Astrocyte of the cerebellum (primary cell): ENCODE measurements around the gene SSBP3.

Experiments used
- DNase-seq: peaks from one replicate; pipeline ENCODE4 v3.0.0-alpha.2; 2011; ENCODE audit warnings: low read depth
- H3K4me3 ChIP-seq: 2 replicates; pipeline ENCODE4 v1.5.1; 2011; ENCODE audit warnings: mild to moderate bottlenecking, low read depth, low read length, moderate library complexity
- in situ Hi-C: cut with HindIII; loops from 2 replicates; pipeline ENCODE4 v1.10.0; 2017; ENCODE audit warnings: low sequenced_read_pairs
- TF ChIP-seq, protein P1 (sequence below): IDR thresholded peaks from 2 replicates; pipeline ENCODE4 v1.5.1; 2012; ENCODE audit warnings: low read length, low read depth, moderate library complexity, mild to moderate bottlenecking; ENCODE audit errors: missing control alignments

The SSBP3 gene

GRCh38 chr1:54325703-54326461, 80.3 kb downstream of the SSBP3 start:
- in situ Hi-C loops, result loop anchor here (5.0 kb wide), 1 partner anchor 161 kb away; no protein-coding TSS in a partner anchor
- H3K4me3 ChIP-seq, result no peak overlapping the region
- no peak for DNase-seq
- TF ChIP-seq, protein P1, sequence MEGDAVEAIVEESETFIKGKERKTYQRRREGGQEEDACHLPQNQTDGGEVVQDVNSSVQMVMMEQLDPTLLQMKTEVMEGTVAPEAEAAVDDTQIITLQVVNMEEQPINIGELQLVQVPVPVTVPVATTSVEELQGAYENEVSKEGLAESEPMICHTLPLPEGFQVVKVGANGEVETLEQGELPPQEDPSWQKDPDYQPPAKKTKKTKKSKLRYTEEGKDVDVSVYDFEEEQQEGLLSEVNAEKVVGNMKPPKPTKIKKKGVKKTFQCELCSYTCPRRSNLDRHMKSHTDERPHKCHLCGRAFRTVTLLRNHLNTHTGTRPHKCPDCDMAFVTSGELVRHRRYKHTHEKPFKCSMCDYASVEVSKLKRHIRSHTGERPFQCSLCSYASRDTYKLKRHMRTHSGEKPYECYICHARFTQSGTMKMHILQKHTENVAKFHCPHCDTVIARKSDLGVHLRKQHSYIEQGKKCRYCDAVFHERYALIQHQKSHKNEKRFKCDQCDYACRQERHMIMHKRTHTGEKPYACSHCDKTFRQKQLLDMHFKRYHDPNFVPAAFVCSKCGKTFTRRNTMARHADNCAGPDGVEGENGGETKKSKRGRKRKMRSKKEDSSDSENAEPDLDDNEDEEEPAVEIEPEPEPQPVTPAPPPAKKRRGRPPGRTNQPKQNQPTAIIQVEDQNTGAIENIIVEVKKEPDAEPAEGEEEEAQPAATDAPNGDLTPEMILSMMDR, result no peak

DNA sequence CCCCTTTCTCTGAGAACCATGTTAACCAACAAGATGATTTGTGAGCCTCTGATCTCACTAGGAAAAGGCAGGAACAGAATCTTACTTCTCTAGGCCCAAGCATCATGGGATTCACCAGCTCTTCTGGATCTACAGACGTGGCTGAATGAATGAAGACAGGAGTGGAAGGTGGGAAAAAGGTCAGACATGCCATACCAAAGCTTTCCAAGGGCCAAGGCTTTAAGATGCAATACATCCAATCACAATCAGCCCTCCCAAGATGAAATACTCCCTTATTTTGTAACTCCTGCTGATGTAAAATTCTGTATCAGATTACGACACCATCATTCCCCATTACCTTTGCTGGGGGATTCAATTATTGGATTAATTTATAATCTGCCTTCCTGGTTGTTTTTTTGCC, 80.9 kb downstream of the SSBP3 start:
- no peak overlapping the region for H3K4me3 ChIP-seq
- TF ChIP-seq, protein P1, result no peak
- DNase-seq, result no peak
- in situ Hi-C loops, result loop anchor here (5.0 kb wide), 1 partner anchor 162 kb away; no protein-coding TSS in a partner anchor

DNA sequence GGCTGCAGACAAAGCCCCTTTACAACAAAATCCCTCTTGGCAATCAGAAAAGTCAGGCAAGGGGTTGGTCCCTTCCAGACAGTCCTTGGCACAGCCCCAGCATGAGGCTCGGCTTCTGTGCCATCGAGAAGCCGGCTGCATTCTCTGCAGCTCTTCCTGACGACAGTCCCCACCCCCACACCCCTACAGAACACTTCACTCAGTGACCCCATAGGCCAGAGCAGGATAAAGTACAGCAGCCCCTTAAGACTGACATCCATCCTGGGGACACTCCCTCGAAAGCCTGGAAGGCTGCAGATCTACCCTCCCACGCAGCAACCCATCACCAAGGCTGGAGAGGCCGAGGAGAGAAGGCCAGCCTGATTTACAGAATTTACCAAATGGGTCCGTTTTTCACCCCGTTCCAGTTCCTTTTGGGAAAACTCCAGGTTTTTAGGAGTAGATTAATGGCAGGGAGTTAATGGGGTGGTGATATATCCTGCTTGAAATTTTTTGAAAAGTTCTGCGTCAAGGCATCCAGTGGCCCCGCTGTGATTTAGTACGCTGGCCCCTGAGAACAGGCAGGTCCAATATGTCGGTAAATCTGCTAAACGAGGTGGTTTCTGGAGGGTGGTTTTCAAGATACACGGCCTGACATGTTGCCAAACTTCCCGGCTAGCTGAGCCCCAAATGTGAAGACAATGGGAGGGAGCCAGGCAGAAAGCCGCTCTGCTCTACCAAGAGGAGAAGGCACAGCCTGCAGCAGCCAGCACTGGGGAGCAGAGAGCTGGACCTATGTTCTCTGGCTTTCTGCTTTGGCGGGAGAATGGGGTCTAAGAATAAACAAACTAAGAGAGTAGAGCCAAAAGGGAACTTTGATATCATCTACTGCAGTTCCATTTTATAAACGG, 81.7 kb downstream of the SSBP3 start:
- TF ChIP-seq, protein P1, result no peak
- no peak for DNase-seq
- no peak overlapping the region for H3K4me3 ChIP-seq
- in situ Hi-C loops, result loop anchor here (5.0 kb wide), 1 partner anchor 163 kb away; no protein-coding TSS in a partner anchor

DNA sequence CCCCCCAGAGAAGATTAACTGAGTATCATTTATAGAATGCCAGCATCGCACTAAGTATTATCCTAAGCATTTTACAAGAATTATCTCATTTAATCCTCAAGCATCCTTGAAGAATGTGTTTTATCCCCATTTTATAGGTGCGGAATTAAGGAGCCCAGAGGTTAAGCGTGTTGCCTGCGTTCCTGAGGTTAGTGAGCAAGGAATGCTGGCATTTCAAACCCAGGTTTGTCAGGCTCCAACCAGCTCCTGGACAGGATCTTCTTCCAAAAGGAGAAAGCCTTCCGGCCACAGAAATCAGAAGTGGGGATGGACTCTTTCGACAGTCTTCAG, 82.3 kb downstream of the SSBP3 start:
- TF ChIP-seq, protein P1, result no peak
- no peak for DNase-seq
- in situ Hi-C loops, result no loop called here
- H3K4me3 ChIP-seq, result no peak overlapping the region

DNA sequence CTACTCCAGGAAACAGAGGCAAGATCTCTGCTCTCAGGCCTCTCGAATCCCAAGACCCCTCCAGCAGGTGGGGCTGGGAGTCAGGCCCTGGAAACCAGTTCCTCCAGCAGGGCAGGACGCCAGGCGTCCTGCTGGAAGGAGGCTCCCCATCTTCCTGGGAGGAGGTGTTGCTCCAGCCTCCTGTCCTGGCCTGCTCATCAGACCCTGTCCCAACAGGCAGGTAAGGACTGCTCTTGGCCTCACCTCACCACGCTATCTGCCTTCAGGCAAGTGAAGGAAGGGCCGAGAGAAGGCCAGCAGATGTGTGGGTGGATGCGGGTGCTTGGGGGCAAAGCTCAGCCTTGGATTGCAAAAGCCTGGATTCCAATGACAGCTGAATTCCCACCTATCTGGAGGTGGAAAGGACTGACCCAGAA, 82.9 kb downstream of the SSBP3 start:
- no peak overlapping the region for H3K4me3 ChIP-seq
- TF ChIP-seq, protein P1, result peak; percentile 18
- in situ Hi-C loops, result no loop called here
- no peak for DNase-seq

DNA sequence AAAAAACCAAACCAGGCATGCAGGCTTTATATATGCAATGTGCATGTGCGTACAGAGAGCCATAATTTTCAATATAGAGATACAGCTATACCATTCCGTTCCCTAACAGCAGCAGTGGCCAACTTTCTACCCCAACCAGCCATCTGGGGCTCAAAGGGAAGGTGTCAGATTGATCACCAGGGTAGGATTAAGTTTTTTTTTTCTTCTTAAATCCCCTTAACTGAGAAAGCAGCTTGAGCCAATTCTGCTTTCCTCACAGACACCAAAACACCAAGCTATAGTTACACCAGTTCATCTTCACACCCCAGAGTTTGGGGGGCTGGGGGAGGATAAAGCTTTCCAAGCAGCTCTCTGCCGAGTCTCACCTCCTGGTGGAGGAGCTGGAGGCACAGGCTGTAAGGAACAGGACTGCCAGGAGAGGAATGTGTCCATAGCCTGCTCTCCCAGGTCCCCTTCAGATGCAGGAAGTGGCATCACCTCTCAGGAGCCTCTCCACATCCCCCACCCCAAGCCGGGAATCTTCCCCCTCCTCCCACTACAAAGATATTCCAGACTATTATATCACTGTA, 87.9 kb downstream of the SSBP3 start:
- no peak overlapping the region for H3K4me3 ChIP-seq
- DNase-seq, result no peak
- TF ChIP-seq, protein P1, result no peak
- in situ Hi-C loops, result no loop called here
